Mesodermal cell (in vitro differentiated cells): ENCODE data around the gene FOXL2.

Source experiments
- H3K27ac ChIP-seq: 2 replicates; pipeline ENCODE4 v1.7.0; 2013; ENCODE audit warnings: mild to moderate bottlenecking, low read depth, low read length, moderate library complexity; ENCODE audit not compliant: severe bottlenecking
- H3K36me3 ChIP-seq: 2 replicates; pipeline ENCODE4 v1.7.1; 2013; ENCODE audit warnings: mild to moderate bottlenecking, low read length, moderate library complexity; ENCODE audit not compliant: control insufficient read depth, insufficient read depth
- H3K4me1 ChIP-seq: one replicate; pipeline ENCODE4 v1.7.1; 2013; ENCODE audit warnings: mild to moderate bottlenecking, low read length; ENCODE audit not compliant: insufficient read depth, control insufficient read depth, poor library complexity, severe bottlenecking
- H3K4me3 ChIP-seq: 2 replicates; pipeline ENCODE4 v1.7.0; 2013; ENCODE audit warnings: low read length, control low read depth, mild to moderate bottlenecking; ENCODE audit not compliant: insufficient read depth, poor library complexity, severe bottlenecking; ENCODE audit errors: extremely low read depth
- H3K9me3 ChIP-seq: 2 replicates; pipeline ENCODE4 v1.7.1; 2013; ENCODE audit warnings: mild to moderate bottlenecking, low read length, moderate library complexity; ENCODE audit not compliant: control insufficient read depth
- WGBS, 2 experiments: methylation state at CpG; one replicate each; pipeline ENCODE4 v1.1.5; 2013; ENCODE audit warnings: missing lambda C conversion rate in 2 of 2; ENCODE audit not compliant: insufficient coverage in 2 of 2; 5-methylcytosine and 5-hydroxymethylcytosine counted together

The FOXL2 gene

DNA sequence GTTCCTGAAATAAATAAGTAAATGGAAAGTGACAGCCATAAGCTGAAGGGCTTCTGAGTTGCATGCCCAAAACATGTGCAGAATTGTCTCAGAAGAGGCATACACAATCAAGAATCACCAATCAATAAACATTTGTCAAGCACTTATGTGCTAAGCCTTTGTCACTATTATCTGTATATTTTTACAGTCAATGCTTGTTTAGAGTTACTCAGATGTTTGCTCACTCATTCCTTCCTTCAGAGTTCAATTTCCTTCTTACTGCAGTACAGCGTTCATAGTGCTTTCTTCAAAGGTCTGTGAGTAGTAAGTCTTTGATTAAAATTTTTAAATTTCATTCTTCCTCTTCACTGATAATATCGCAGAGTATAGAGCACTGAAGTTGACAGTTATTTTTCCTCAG, 17.3 kb upstream of the FOXL2 start:
- Histone ChIP-seq H3K4me1 (peaks cover 3% of the 10 kb centered on the region), H3K9me3 (peaks cover 4% of the 10 kb centered on the region), H3K36me3 (no peaks in the 10 kb centered on the region), H3K27ac (no peak overlapping the region), H3K4me3 (no peak overlapping the region)
- WGBS, 2 experiments, result no CpG with 5 or more reads among the region's 2 CpGs

DNA sequence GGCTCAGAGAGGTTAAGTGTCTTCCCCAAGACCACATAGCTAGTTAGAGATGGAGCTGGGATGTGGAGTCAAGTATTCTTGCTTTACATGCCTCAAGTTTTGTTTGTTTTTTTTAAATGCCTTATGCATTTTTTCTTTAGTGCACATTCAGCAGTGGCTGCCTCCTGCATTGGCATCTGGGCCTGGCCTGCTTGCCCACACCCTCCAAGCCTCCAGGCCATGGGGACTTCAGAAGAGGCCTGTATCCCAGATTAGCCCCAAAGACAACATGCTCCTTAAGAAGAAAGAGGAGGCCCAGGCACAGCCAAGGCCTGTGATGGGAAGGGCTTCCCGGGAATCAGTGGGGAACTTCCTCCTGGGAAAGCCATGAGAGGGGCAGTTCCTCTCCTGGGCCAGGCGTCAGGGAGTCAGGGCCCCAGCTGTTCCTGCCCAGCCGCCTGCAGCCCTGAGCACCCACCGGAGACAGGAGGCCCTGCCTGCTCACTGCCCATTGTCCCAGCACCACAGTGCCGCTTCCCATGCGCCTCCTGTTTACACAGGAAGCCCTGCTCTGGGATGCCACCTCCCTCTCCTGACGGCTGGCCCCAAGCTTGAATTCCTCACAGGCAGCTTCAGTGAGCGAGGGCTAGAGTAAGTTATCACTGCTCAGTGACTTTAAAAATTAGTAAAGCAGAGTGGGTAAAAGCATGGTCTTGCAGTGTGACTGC, 16.1 kb upstream of the FOXL2 start:
- 79 to 88% methylated on average over 7 to 8 of the region's 8 CpGs for WGBS, 2 experiments
- no peak overlapping the region for H3K4me3 ChIP-seq

DNA sequence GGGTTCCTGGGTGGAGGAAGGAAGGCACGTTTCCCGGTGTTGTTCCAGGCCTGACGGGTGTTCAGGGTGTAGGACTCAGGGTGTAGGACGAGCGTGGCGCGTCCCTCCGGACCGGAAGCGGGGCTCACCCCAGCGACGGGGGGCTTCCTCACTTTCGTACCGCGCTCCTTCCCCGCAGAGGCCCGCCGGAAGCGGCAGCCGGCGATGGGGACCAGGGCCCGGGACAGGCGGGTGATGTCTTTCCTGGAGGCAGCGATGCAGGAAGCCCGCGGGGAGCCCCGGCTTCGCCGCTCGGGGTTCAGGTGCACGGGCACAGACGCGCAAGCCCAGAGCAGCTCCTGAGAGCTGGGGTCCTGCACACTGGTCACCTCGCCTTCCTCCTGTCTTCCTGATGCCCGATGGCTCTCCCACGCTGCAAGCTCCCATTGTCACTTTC, 13.5 kb upstream of the FOXL2 start:
- Histone ChIP-seq H3K36me3 (no peaks in the 10 kb centered on the region), H3K27ac (no peak overlapping the region), H3K4me3 (no peak overlapping the region), H3K4me1 (peaks cover 3% of the 10 kb centered on the region), H3K9me3 (peaks cover 4% of the 10 kb centered on the region)
- WGBS, 2 experiments, result 89 to 94% methylated on average over 27 to 36 of the region's 36 CpGs

More for the DNA sequence above, 16.1 kb upstream of the FOXL2 start:
- no peak overlapping the region for H3K27ac ChIP-seq
- peaks cover 3% of the 10 kb centered on the region for H3K4me1 ChIP-seq
- no peaks in the 10 kb centered on the region for H3K36me3 ChIP-seq
- H3K9me3 ChIP-seq, result peaks cover 4% of the 10 kb centered on the region

DNA sequence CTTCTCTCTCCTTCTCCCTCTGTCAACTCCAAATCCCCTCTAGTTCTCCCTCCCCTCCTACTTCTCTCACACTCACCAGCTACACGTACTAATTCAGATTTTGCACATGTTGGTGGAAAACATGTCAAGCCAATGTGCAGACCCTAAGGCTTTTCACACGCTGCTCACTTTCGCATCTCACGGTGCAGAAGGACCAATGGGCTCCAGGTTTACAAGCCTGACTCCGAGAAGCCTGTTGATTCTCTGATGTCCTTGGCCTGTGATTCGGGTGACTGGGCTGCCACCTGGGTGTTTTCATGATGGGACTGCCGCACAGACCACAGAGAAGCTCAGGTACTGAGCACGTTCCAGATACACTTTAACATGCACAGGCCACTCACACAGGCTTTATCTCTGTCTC, 3.8 kb upstream of the FOXL2 start:
- Histone ChIP-seq H3K36me3 (no peaks in the 10 kb centered on the region), H3K9me3 (no peaks in the 10 kb centered on the region), H3K4me3 (peak overlapping the region; percentile 22), H3K27ac (no peak overlapping the region), H3K4me1 (peaks cover 14% of the 10 kb centered on the region)
- 53 to 71% methylated on average over 8 of the region's 8 CpGs for WGBS, 2 experiments

DNA sequence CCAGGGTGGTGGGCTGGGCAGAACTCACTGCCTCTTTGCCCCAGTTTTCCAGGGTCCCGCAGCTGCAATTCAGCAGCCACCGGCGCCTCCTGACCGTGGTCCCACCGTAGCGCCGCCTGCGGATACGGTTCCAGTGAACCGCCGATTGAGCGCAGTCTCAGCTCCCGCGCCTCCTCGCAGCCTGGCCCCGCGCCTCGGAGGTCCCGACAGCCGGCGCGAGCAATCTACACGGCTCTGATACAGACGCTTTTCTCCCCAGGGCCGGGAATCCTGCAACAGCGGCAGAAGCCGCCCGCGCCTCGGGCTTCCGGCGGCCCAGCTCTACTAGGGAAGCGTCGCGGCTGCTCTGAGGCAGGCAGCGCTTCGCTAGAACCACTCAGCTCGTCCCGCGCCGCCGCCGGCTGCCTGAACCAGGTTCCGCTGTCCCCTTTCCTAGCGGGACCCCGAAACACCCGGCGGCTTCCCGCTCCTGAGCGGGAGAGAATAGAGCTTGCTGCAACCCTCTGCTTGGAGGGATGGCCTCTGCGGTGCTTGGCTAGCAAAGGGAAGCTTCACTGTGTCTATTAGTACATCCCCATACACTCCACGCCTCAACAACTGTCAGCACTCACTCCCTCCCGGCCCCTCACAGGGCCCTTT, 3.2 kb upstream of the FOXL2 start:
- 2% methylated on average over 31 to 37 of the region's 53 CpGs for WGBS, 2 experiments
- Histone ChIP-seq H3K4me1 (peaks cover 14% of the 10 kb centered on the region), H3K36me3 (no peaks in the 10 kb centered on the region), H3K4me3 (peak overlapping the region; percentile 22), H3K27ac (no peak overlapping the region), H3K9me3 (no peaks in the 10 kb centered on the region)

DNA sequence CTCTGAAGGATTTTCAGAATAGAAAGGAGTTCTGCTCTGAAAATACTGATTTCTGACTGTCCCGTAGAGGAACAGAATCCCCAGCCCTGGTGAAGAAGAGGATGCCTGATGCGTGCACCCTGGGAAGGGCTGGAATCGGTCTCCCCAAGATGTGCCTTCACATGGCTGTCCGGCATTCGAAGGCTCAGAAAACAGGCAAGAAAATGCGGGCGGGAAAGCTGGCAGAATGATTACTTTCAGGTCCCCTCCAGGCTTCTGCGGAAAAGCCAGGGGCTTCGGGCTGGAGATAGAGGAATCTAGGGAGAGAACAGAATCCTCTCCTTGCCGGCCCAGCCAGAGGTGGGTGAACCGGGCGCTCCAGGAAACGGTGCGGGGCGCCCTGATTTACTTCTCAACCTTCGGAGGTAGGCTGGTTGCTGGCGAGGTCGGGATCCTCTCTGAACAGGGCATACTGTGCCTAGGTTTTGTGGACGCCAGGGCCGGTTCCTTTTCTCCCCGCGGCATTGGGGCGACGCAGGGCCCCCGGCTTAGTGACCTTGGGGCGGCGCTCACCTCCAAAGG, 2.6 kb upstream of the FOXL2 start:
- Histone ChIP-seq H3K4me3 (peak overlapping the region; percentile 22), H3K4me1 (peaks cover 14% of the 10 kb centered on the region), H3K27ac (no peak overlapping the region), H3K9me3 (no peaks in the 10 kb centered on the region), H3K36me3 (no peaks in the 10 kb centered on the region)
- WGBS, 2 experiments, result 1 to 4% methylated on average over 23 to 27 of the region's 27 CpGs

DNA sequence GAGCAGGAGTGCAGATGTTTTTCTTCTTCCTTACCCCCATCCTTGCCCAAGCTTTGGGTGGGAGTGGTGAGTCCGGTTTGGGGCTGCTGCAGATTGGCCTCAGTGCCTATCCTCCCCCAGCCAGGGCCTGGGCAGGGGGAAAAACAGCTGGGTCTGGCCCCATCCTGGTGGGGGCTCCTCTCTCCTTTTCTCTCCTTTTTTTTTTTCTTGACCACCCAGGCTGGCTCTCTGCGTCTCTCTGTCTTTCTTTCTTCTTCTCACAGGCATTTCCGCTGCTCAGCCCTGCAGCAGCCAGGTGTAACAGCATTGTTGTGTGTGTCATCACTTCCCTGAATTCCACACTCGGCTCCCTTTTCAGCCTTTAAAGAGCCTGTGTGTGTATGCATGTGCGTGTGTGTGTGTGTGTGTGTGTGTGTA, 2.1 kb upstream of the FOXL2 start:
- Histone ChIP-seq H3K36me3 (no peaks in the 10 kb centered on the region), H3K4me1 (peaks cover 16% of the 10 kb centered on the region), H3K27ac (no peak overlapping the region), H3K9me3 (no peaks in the 10 kb centered on the region), H3K4me3 (no peak overlapping the region)
- 7 to 29% methylated on average over 1 to 2 of the region's 5 CpGs for WGBS, 2 experiments

DNA sequence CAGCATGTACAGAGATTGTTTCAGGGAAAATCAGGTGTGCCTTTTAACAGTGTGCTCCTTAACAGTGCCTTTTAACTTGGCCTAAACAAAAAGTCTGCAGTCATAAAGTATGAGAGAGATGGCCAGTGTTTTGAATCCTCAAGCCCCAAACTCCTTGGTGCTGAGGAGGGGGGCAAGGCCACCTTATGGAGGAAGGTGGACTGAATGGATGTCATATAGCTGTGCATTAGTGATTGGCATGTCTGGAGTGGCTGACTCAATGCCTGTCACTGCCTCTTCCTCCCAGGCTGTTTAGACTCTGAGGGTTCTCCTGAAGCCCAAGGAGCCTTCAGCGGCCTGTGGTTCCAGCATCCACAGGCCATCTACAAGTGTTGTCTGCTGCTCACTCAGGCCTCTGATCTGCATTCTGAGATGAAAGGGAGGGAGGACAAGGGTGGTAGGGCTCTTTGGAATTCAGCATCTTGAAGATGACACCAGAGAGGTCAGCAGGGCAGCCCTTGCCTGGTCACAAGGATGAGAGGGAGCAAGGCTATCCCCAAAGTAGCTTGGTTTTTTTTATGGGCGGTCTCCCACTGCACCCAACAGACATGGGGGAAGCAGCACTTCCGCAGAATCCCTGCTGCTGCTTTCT, 1.5 kb upstream of the FOXL2 start:
- WGBS, 2 experiments, result 0 to 24% methylated on average over 1 to 3 of the region's 3 CpGs
- no peaks in the 10 kb centered on the region for H3K36me3 ChIP-seq
- H3K4me1 ChIP-seq, result peaks cover 21% of the 10 kb centered on the region
- no peaks in the 10 kb centered on the region for H3K9me3 ChIP-seq
- no peak overlapping the region for H3K27ac ChIP-seq
- no peak overlapping the region for H3K4me3 ChIP-seq

DNA sequence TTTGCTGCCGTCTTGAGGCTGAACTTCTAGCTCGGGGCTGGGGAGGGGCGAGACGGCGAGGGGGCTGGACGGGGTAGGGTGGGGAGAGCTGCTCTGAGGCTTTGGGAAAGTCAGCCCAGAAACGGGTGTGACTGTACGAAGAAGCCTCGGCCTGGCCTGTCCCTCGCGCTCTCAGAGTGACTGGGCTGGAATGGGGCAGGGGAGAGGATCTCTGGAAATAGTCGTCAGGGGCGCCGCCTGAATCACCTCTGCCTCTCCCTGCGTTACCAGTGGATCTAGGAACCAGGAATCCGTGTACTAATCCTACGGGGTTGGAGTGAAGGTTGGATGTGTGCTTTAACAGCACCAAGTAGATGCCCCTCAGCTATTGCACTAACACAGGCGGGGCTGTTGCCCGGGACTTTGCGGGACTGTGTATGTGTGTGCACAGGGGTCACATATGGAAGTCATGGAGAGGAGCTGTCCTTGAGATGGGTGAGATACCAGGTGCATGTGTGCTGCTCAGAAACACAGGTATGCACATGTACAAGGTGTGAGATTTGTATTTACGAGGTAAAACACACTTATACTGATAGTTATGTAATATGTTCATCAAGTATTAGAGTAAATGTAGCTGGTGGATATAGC, 671 bp upstream of the FOXL2 start:
- peak overlapping the region; percentile 41 for H3K4me3 ChIP-seq
- 0 to 11% methylated on average over 7 to 20 of the region's 21 CpGs for WGBS, 2 experiments
- H3K4me1 ChIP-seq, result peaks cover 21% of the 10 kb centered on the region

More for the DNA sequence above, 671 bp upstream of the FOXL2 start:
- Histone ChIP-seq H3K27ac (no peak overlapping the region), H3K9me3 (no peaks in the 10 kb centered on the region), H3K36me3 (no peaks in the 10 kb centered on the region)
